ENCODE data around the gene S100A10.

Gene S100A10

GRCh38 chr1:151939779-151940178 lies 53.9 kb downstream of the S100A10 start:
- no peak overlapping the region for H3K4me3 ChIP-seq (ENCODE audit: low read depth in 1 of 2, low read length in 2 of 2)
- no peaks in the 10 kb centered on the region for H3K36me3 ChIP-seq (ENCODE audit: control insufficient read depth in 1 of 2, insufficient read depth in 2 of 2, low read length in 2 of 2)
- no peaks in the 10 kb centered on the region for H3K9me3 ChIP-seq (ENCODE audit: control insufficient read depth in 1 of 2, low read length in 2 of 2)
- H3K27me3 ChIP-seq (ENCODE audit: control insufficient read depth in 1 of 2, insufficient read depth in 2 of 2, low read length in 2 of 2), result no peaks in the 10 kb centered on the region
- no peak overlapping the region for H3K27ac ChIP-seq (ENCODE audit: low read depth, low read length)
- no peak overlapping the region for H3K9ac ChIP-seq (ENCODE audit: low read depth in 1 of 2, low read length in 2 of 2)
- peaks cover 23 to 30% of the 10 kb centered on the region in 2 donors for H3K4me1 ChIP-seq (ENCODE audit: control insufficient read depth in 1 of 2, insufficient read depth in 2 of 2, low read length in 2 of 2)

- H3K36me3 ChIP-seq (ENCODE audit: control insufficient read depth in 1 of 2, insufficient read depth in 2 of 2, low read length in 2 of 2), result no peaks in the 10 kb centered on the region
- no peaks in the 10 kb centered on the region for H3K27me3 ChIP-seq (ENCODE audit: control insufficient read depth in 1 of 2, insufficient read depth in 2 of 2, low read length in 2 of 2)
- no peaks in the 10 kb centered on the region for H3K9me3 ChIP-seq (ENCODE audit: control insufficient read depth in 1 of 2, low read length in 2 of 2)
- H3K4me3 ChIP-seq (ENCODE audit: low read depth in 1 of 2, low read length in 2 of 2), result no peak overlapping the region
- no peak overlapping the region for H3K27ac ChIP-seq (ENCODE audit: low read depth, low read length)
- H3K4me1 ChIP-seq (ENCODE audit: control insufficient read depth in 1 of 2, insufficient read depth in 2 of 2, low read length in 2 of 2), result peaks cover 16 to 23% of the 10 kb centered on the region in 2 donors
- H3K9ac ChIP-seq (ENCODE audit: low read depth in 1 of 2, low read length in 2 of 2), result no peak overlapping the region
Measured at GRCh38 chr1:151939141-151939540, 54.5 kb downstream of the S100A10 start.

GRCh38 chr1:151936653-151937052 lies 57.0 kb downstream of the S100A10 start:
- no peaks in the 10 kb centered on the region for H3K36me3 ChIP-seq (ENCODE audit: control insufficient read depth in 1 of 2, insufficient read depth in 2 of 2, low read length in 2 of 2)
- no peaks in the 10 kb centered on the region for H3K27me3 ChIP-seq (ENCODE audit: control insufficient read depth in 1 of 2, insufficient read depth in 2 of 2, low read length in 2 of 2)
- H3K27ac ChIP-seq (ENCODE audit: low read depth, low read length), result no peak overlapping the region
- H3K4me3 ChIP-seq (ENCODE audit: low read depth in 1 of 2, low read length in 2 of 2), result peak overlapping the region; percentile 19 to 23
- H3K9me3 ChIP-seq (ENCODE audit: control insufficient read depth in 1 of 2, low read length in 2 of 2), result no peaks in the 10 kb centered on the region
- H3K4me1 ChIP-seq (ENCODE audit: control insufficient read depth in 1 of 2, insufficient read depth in 2 of 2, low read length in 2 of 2), result peaks cover 14 to 16% of the 10 kb centered on the region in 2 donors
- peak overlapping the region in 1 of 2 donors; percentile 2 for H3K9ac ChIP-seq (ENCODE audit: low read depth in 1 of 2, low read length in 2 of 2)

- Histone ChIP-seq H3K4me1 (ENCODE audit: control insufficient read depth in 1 of 2, insufficient read depth in 2 of 2, low read length in 2 of 2) (peaks cover 10 to 14% of the 10 kb centered on the region in 2 donors), H3K27me3 (ENCODE audit: control insufficient read depth in 1 of 2, insufficient read depth in 2 of 2, low read length in 2 of 2) (no peaks in the 10 kb centered on the region), H3K9ac (ENCODE audit: low read depth in 1 of 2, low read length in 2 of 2) (no peak overlapping the region), H3K27ac (ENCODE audit: low read depth, low read length) (no peak overlapping the region), H3K4me3 (ENCODE audit: low read depth in 1 of 2, low read length in 2 of 2) (peak overlapping the region; percentile 19 to 23), H3K36me3 (ENCODE audit: control insufficient read depth in 1 of 2, insufficient read depth in 2 of 2, low read length in 2 of 2) (no peaks in the 10 kb centered on the region), H3K9me3 (ENCODE audit: control insufficient read depth in 1 of 2, low read length in 2 of 2) (no peaks in the 10 kb centered on the region)
Measured at GRCh38 chr1:151935894-151936602, 57.6 kb downstream of the S100A10 start.

GRCh38 chr1:151935154-151935553 lies 58.5 kb downstream of the S100A10 start:
- H3K36me3 ChIP-seq (ENCODE audit: control insufficient read depth in 1 of 2, insufficient read depth in 2 of 2, low read length in 2 of 2), result no peaks in the 10 kb centered on the region
- peaks cover 8 to 11% of the 10 kb centered on the region in 2 donors for H3K4me1 ChIP-seq (ENCODE audit: control insufficient read depth in 1 of 2, insufficient read depth in 2 of 2, low read length in 2 of 2)
- no peaks in the 10 kb centered on the region for H3K9me3 ChIP-seq (ENCODE audit: control insufficient read depth in 1 of 2, low read length in 2 of 2)
- H3K9ac ChIP-seq (ENCODE audit: low read depth in 1 of 2, low read length in 2 of 2), result no peak overlapping the region
- no peak overlapping the region for H3K4me3 ChIP-seq (ENCODE audit: low read depth in 1 of 2, low read length in 2 of 2)
- no peaks in the 10 kb centered on the region for H3K27me3 ChIP-seq (ENCODE audit: control insufficient read depth in 1 of 2, insufficient read depth in 2 of 2, low read length in 2 of 2)
- H3K27ac ChIP-seq (ENCODE audit: low read depth, low read length), result no peak overlapping the region

- Histone ChIP-seq H3K4me3 (ENCODE audit: low read depth in 1 of 2, low read length in 2 of 2) (no peak overlapping the region), H3K9me3 (ENCODE audit: control insufficient read depth in 1 of 2, low read length in 2 of 2) (no peaks in the 10 kb centered on the region), H3K36me3 (ENCODE audit: control insufficient read depth in 1 of 2, insufficient read depth in 2 of 2, low read length in 2 of 2) (no peaks in the 10 kb centered on the region), H3K27ac (ENCODE audit: low read depth, low read length) (no peak overlapping the region), H3K27me3 (ENCODE audit: control insufficient read depth in 1 of 2, insufficient read depth in 2 of 2, low read length in 2 of 2) (no peaks in the 10 kb centered on the region), H3K4me1 (ENCODE audit: control insufficient read depth in 1 of 2, insufficient read depth in 2 of 2, low read length in 2 of 2) (peaks cover 8 to 11% of the 10 kb centered on the region in 2 donors), H3K9ac (ENCODE audit: low read depth in 1 of 2, low read length in 2 of 2) (peak overlapping the region in 1 of 2 donors; percentile 49)
Measured at GRCh38 chr1:151934048-151934493, 59.6 kb downstream of the S100A10 start.
